22Rv1 (cell line): ENCODE measurements around the gene TCF25.

Source experiments
- CTCF ChIP-seq: fragments of 450-650 bp; IDR thresholded peaks from 2 replicates; pipeline ENCODE4 v1.5.1; 2017; ENCODE audit warnings: mild to moderate bottlenecking
- ZFX ChIP-seq: fragments of 450-650 bp; IDR thresholded peaks from 2 replicates; pipeline ENCODE4 v1.6.1; 2017; ENCODE audit warnings: antibody characterized with exemption, borderline replicate concordance

- TF ChIP-seq CTCF (no peak), ZFX (no peak)
Measured at GRCh38 chr16:89842471-89843408, 30.7 kb upstream of the TCF25 start.
